Esophagus muscularis mucosa (tissue), 4 donors: ENCODE data around the gene CACHD1. TPM values are rescaled to one million over a fixed set of nuclear protein-coding genes. Genes with fewer than 3 reads are reported as not detected.

Experiments
- DNase-seq: peaks from one replicate; pipeline ENCODE4 v3.0.0-alpha.2; 2017; ENCODE audit errors: extremely low spot score
- H3K27ac ChIP-seq, 4 donors: fragments of 200-600 bp; sonication (generic); replicated peaks in 1 of 4; 1 replicate in 3 of 4; 2 replicates in 1 of 4; pipeline ENCODE4 v1.5.1; 2016 to 2019; ENCODE audit warnings: mild to moderate bottlenecking in 1 of 4
- H3K27me3 ChIP-seq, 4 donors: fragments of 200-600 bp; sonication (generic); one replicate each; pipeline versions ENCODE4 v1.5.1 to v1.6.0; 2016 to 2019
- H3K36me3 ChIP-seq, 4 donors: fragments of 200-600 bp; sonication (generic); one replicate each; pipeline ENCODE4 v1.5.1; 2016 to 2019
- H3K4me1 ChIP-seq, 4 donors: fragments of 200-600 bp; sonication (generic); one replicate each; pipeline ENCODE4 v1.5.1; 2016 to 2019
- H3K4me3 ChIP-seq, 4 donors: fragments of 200-600 bp; sonication (generic); 1 replicate in 2 of 4; 2 replicates in 2 of 4; pipeline ENCODE4 v1.5.1; 2016 to 2019; ENCODE audit warnings: mild to moderate bottlenecking in 4 of 4, moderate library complexity in 1 of 4
- H3K9me3 ChIP-seq, 4 donors: fragments of 200-600 bp; sonication (generic); 1 replicate in 3 of 4; 2 replicates in 1 of 4; pipeline ENCODE4 v1.5.1; 2016 to 2019
- CTCF ChIP-seq, 3 experiments: fragments of 200-600 bp in 2 of 3; fragments of 450-650 bp in 1 of 3; sonication (generic) in 2 of 3; IDR thresholded peaks; one replicate each; pipeline ENCODE4 v1.5.1; 2017 to 2019; ENCODE audit warnings: antibody characterized with exemption in 3 of 3, mild to moderate bottlenecking in 2 of 3, moderate library complexity in 1 of 3
- EP300 ChIP-seq: sonication (generic); formaldehyde crosslinking; IDR thresholded peaks from one replicate; pipeline ENCODE4 v1.6.1; 2017; ENCODE audit warnings: antibody characterized with exemption
- POLR2A ChIP-seq: fragments of 450-650 bp; IDR thresholded peaks from one replicate; pipeline ENCODE4 v1.6.1; 2017; ENCODE audit warnings: antibody characterized with exemption, moderate library complexity, mild to moderate bottlenecking, low read depth
- POLR2AphosphoS5 ChIP-seq, 2 donors: sonication (generic); formaldehyde crosslinking; IDR thresholded peaks; one replicate each; pipeline ENCODE4 v1.6.1; 2017; ENCODE audit warnings: antibody characterized with exemption in 2 of 2
- WGBS: methylation state at CpG from one replicate; pipeline ENCODE4 v1.1.5; 2018; 5-methylcytosine and 5-hydroxymethylcytosine counted together
- intact Hi-C: fragments of 100-400 bp; cut with DNase I; formaldehyde crosslinking; loops from one replicate; pipeline ENCODE4 v1.15.1; 2023
- total RNA-seq, 4 donors: library from RNA; depleted of rRNA; stranded (reverse); fragments of >200 nt; gene quantifications; one replicate each; pipeline versions ENCODE4 v1.1.0 to v1.2.1, GENCODE V29; 2016

Gene CACHD1
- total RNA-seq, 4 donors from 2014 or later = 6.6 to 10.7 (median 10.1) TPM

GRCh38 chr1:64480999-64481772 is 11.3 kb downstream of the CACHD1 start:
- intact Hi-C loops = no loop called here
- H3K27ac ChIP-seq = no peak overlapping the region
- DNase-seq = no peak
- no peaks in the 10 kb centered on the region for H3K27me3 ChIP-seq
- H3K4me3 ChIP-seq = no peak overlapping the region
- H3K4me1 ChIP-seq = peaks cover 19 to 49% (median 29%) of the 10 kb centered on the region in 4 donors
- H3K9me3 ChIP-seq = no peaks in the 10 kb centered on the region
- 74% methylated on average over 4 of the region's 4 CpGs for WGBS
- TF ChIP-seq CTCF (IDR thresholded peaks at IDR 0.05) = no peak
- no peak for TF ChIP-seq EP300
- TF ChIP-seq POLR2A = no peak
- no peak for TF ChIP-seq POLR2AphosphoS5 (IDR thresholded peaks at IDR 0.05)
- H3K36me3 ChIP-seq = no peaks in the 10 kb centered on the region

GRCh38 chr1:64482128-64482527 is 12.2 kb downstream of the CACHD1 start:
- H3K27ac ChIP-seq = no peak overlapping the region
- no peaks in the 10 kb centered on the region for H3K36me3 ChIP-seq
- TF ChIP-seq EP300 = no peak
- no peak for TF ChIP-seq POLR2A
- no peak for TF ChIP-seq POLR2AphosphoS5 (IDR thresholded peaks at IDR 0.05)
- no peak for TF ChIP-seq CTCF (IDR thresholded peaks at IDR 0.05)
- no peak overlapping the region for H3K4me3 ChIP-seq
- intact Hi-C loops = no loop called here
- no peaks in the 10 kb centered on the region for H3K27me3 ChIP-seq
- DNase-seq = no peak
- H3K9me3 ChIP-seq = no peaks in the 10 kb centered on the region
- H3K4me1 ChIP-seq = peaks cover 9 to 42% (median 20%) of the 10 kb centered on the region in 4 donors
- 88% methylated on average over 3 of the region's 3 CpGs for WGBS

GRCh38 chr1:64482720-64483119 is 12.8 kb downstream of the CACHD1 start:
- Histone ChIP-seq H3K36me3 (no peaks in the 10 kb centered on the region), H3K9me3 (no peaks in the 10 kb centered on the region), H3K27ac (no peak overlapping the region), H3K27me3 (no peaks in the 10 kb centered on the region), H3K4me1 (peaks cover 6 to 39% (median 17%) of the 10 kb centered on the region in 4 donors), H3K4me3 (no peak overlapping the region)
- TF ChIP-seq CTCF (IDR thresholded peaks at IDR 0.05) (no peak), POLR2A (no peak), EP300 (no peak), POLR2AphosphoS5 (IDR thresholded peaks at IDR 0.05) (no peak)
- intact Hi-C loops = no loop called here
- DNase-seq = no peak
- 93% methylated on average over 1 of the region's 1 CpG for WGBS

GRCh38 chr1:64483731-64484414 is 13.9 kb downstream of the CACHD1 start:
- Histone ChIP-seq H3K4me1 (peaks cover 6 to 33% (median 16%) of the 10 kb centered on the region in 4 donors), H3K27ac (no peak overlapping the region), H3K27me3 (no peaks in the 10 kb centered on the region), H3K4me3 (no peak overlapping the region), H3K9me3 (no peaks in the 10 kb centered on the region), H3K36me3 (no peaks in the 10 kb centered on the region)
- DNase-seq = no peak
- WGBS = 97% methylated on average over 7 of the region's 7 CpGs
- TF ChIP-seq EP300 = no peak
- no peak for TF ChIP-seq POLR2A
- no peak for TF ChIP-seq CTCF (IDR thresholded peaks at IDR 0.05)
- TF ChIP-seq POLR2AphosphoS5 (IDR thresholded peaks at IDR 0.05) = no peak
- intact Hi-C loops = no loop called here
